HEK293 (cell line): ENCODE data around the gene FGD5.

Experiments used
- CTCF ChIA-PET: fragments of 350-600 bp; formaldehyde crosslinking; extraction: SDS; loops from one replicate; lab custom pipeline; 2021; ENCODE audit warnings: antibody characterized with exemption; lab: Yijun Ruan, JAX
- POLR2A ChIA-PET: fragments of 300-600 bp; formaldehyde crosslinking; extraction: SDS; loops from one replicate; lab custom pipeline; 2020; ENCODE audit warnings: antibody characterized with exemption, inconsistent platforms; lab: Yijun Ruan, JAX
- H3K27ac ChIP-seq: fragments of 200-500 bp; sonication (Bioruptor generic); 2 replicates; pipeline ENCODE4 v1.5.1; 2014; ENCODE audit warnings: low read depth, low read length, control low read depth, inconsistent platforms; ENCODE audit errors: extremely low read depth
- H3K36me3 ChIP-seq, 2 experiments: fragments of 200-500 bp in 1 of 2; sonication (Bioruptor generic) in 1 of 2; 1 replicate in 1 of 2; 2 replicates in 1 of 2; pipeline ENCODE4 v1.5.1; 2014 to 2017; ENCODE audit warnings: inconsistent platforms in 2 of 2, low read length in 2 of 2; ENCODE audit not compliant: control insufficient read depth in 2 of 2, insufficient read depth in 1 of 2
- H3K4me1 ChIP-seq: fragments of 200-500 bp; sonication (Bioruptor generic); 2 replicates; pipeline ENCODE4 v1.5.1; 2014; ENCODE audit warnings: mild to moderate bottlenecking, low read length, inconsistent platforms; ENCODE audit not compliant: control insufficient read depth, insufficient read depth
- H3K4me3 ChIP-seq: 2 replicates; pipeline ENCODE4 v1.5.1; 2011; ENCODE audit warnings: low read depth, mild to moderate bottlenecking, control low read depth, low read length, moderate library complexity
- H3K9me3 ChIP-seq: fragments of 200-500 bp; sonication (Bioruptor generic); 2 replicates; pipeline ENCODE4 v1.5.1; 2014; ENCODE audit warnings: low read depth, low read length, inconsistent platforms; ENCODE audit not compliant: control insufficient read depth, insufficient read depth
- HOXA7 ChIP-seq: sonication (generic); formaldehyde crosslinking; IDR thresholded peaks from 2 replicates; pipeline ENCODE4 v1.8.1; 2022; ENCODE audit warnings: missing genetic modification reagents, borderline replicate concordance
- KLF7 ChIP-seq: fragments of 450-650 bp; formaldehyde crosslinking; IDR thresholded peaks from 2 replicates; pipeline ENCODE4 v1.5.1; 2016; ENCODE audit warnings: missing biosample characterization, missing genetic modification characterization, borderline replicate concordance
- ZEB2 ChIP-seq: fragments of 450-650 bp; formaldehyde crosslinking; IDR thresholded peaks from 2 replicates; pipeline ENCODE4 v1.5.1; 2016; ENCODE audit warnings: missing biosample characterization, missing genetic modification characterization
- ZNF121 ChIP-seq: fragments of 450-650 bp; formaldehyde crosslinking; IDR thresholded peaks from 2 replicates; pipeline ENCODE4 v1.5.1; 2016; ENCODE audit warnings: missing biosample characterization, missing genetic modification characterization
- ZNF26 ChIP-seq: fragments of 450-650 bp; formaldehyde crosslinking; IDR thresholded peaks from 2 replicates; pipeline ENCODE4 v1.5.1; 2016; ENCODE audit warnings: missing biosample characterization, missing genetic modification characterization
- ZNF416 ChIP-seq: fragments of 450-650 bp; formaldehyde crosslinking; IDR thresholded peaks from 2 replicates; pipeline ENCODE4 v1.5.1; 2016; ENCODE audit warnings: missing biosample characterization, missing genetic modification characterization
- ZNF629 ChIP-seq: fragments of 450-650 bp; formaldehyde crosslinking; IDR thresholded peaks from 2 replicates; pipeline ENCODE4 v1.5.1; 2017; ENCODE audit warnings: missing biosample characterization, missing genetic modification characterization
- ZNF677 ChIP-seq: fragments of 450-650 bp; IDR thresholded peaks from 2 replicates; pipeline ENCODE4 v1.5.0; 2018; ENCODE audit warnings: missing biosample characterization, mild to moderate bottlenecking, missing genetic modification characterization, moderate library complexity
- ZNF837 ChIP-seq: fragments of 450-650 bp; formaldehyde crosslinking; IDR thresholded peaks from 2 replicates; pipeline ENCODE4 v1.5.1; 2016; ENCODE audit warnings: missing biosample characterization, missing genetic modification characterization
- ZSCAN30 ChIP-seq: fragments of 450-650 bp; IDR thresholded peaks from 2 replicates; pipeline ENCODE4 v1.5.1; 2018; ENCODE audit warnings: missing biosample characterization, mild to moderate bottlenecking, missing genetic modification characterization, moderate library complexity
- ZXDB ChIP-seq: fragments of 450-650 bp; formaldehyde crosslinking; IDR thresholded peaks from 2 replicates; pipeline ENCODE4 v1.5.1; 2016; ENCODE audit warnings: missing biosample characterization, missing genetic modification characterization
- TF ChIP-seq, protein P1 (sequence below): fragments of 450-650 bp; formaldehyde crosslinking; IDR thresholded peaks from 2 replicates; pipeline ENCODE4 v1.5.1; 2017; ENCODE audit warnings: missing biosample characterization, missing genetic modification characterization
- TF ChIP-seq, protein P2 (sequence below): fragments of 450-650 bp; formaldehyde crosslinking; IDR thresholded peaks from 2 replicates; pipeline ENCODE4 v1.5.1; 2016; ENCODE audit warnings: missing biosample characterization, missing genetic modification characterization

The FGD5 gene

GRCh38 chr3:14773281-14773680 is 45.5 kb upstream of the FGD5 start (continued):
- TF ChIP-seq, protein P1, sequence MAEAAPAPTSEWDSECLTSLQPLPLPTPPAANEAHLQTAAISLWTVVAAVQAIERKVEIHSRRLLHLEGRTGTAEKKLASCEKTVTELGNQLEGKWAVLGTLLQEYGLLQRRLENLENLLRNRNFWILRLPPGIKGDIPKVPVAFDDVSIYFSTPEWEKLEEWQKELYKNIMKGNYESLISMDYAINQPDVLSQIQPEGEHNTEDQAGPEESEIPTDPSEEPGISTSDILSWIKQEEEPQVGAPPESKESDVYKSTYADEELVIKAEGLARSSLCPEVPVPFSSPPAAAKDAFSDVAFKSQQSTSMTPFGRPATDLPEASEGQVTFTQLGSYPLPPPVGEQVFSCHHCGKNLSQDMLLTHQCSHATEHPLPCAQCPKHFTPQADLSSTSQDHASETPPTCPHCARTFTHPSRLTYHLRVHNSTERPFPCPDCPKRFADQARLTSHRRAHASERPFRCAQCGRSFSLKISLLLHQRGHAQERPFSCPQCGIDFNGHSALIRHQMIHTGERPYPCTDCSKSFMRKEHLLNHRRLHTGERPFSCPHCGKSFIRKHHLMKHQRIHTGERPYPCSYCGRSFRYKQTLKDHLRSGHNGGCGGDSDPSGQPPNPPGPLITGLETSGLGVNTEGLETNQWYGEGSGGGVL (tag by site-specific recombination), result peak; percentile 27; the same call in 1 of the 2 replicates
- no peak for TF ChIP-seq ZEB2
- TF ChIP-seq, all 188 proteins: peak for 2

- Histone ChIP-seq H3K36me3 (no peaks in the 10 kb centered on the region), H3K4me3 (no peak overlapping the region), H3K9me3 (no peaks in the 10 kb centered on the region), H3K27ac (no peak overlapping the region)
- ChIA-PET POLR2A (no interaction called here), CTCF (interaction anchor here (1.0 kb wide), 1 partner anchor 148 kb away, joined by 3 read pairs; no protein-coding TSS in a partner anchor)
- TF ChIP-seq HOXA7 (no peak), ZNF26 (tag by site-specific recombination) (no peak), ZNF416 (tag by site-specific recombination) (no peak)
- TF ChIP-seq, all 188 proteins: peak for 0
- H3K4me1 ChIP-seq, result no peaks in the 10 kb centered on the region
Observed at GRCh38 chr3:14773691-14774128, 45.1 kb upstream of the FGD5 start.

- no peak for TF ChIP-seq ZNF121 (tag by site-specific recombination)
- ChIA-PET POLR2A (no interaction called here), CTCF (interaction anchor here (0.8 to 1.0 kb wide), 2 partner anchors 9 to 147 kb away, joined by 3 read pairs; no protein-coding TSS in a partner anchor)
- no peak overlapping the region for H3K4me3 ChIP-seq
- H3K4me1 ChIP-seq, result no peaks in the 10 kb centered on the region
- no peaks in the 10 kb centered on the region for H3K36me3 ChIP-seq
- no peak overlapping the region for H3K27ac ChIP-seq
- no peaks in the 10 kb centered on the region for H3K9me3 ChIP-seq
Observed at GRCh38 chr3:14774431-14774830, 44.3 kb upstream of the FGD5 start.

GRCh38 chr3:14775011-14775410 is 43.8 kb upstream of the FGD5 start:
- Histone ChIP-seq H3K4me3 (no peak overlapping the region), H3K36me3 (no peaks in the 10 kb centered on the region), H3K9me3 (no peaks in the 10 kb centered on the region), H3K27ac (no peak overlapping the region), H3K4me1 (no peaks in the 10 kb centered on the region)
- CTCF ChIA-PET, result interaction anchor here (0.8 kb wide), 1 partner anchor 9 kb away, joined by 3 read pairs; no protein-coding TSS in a partner anchor
- POLR2A ChIA-PET, result no interaction called here
- TF ChIP-seq, protein P2, sequence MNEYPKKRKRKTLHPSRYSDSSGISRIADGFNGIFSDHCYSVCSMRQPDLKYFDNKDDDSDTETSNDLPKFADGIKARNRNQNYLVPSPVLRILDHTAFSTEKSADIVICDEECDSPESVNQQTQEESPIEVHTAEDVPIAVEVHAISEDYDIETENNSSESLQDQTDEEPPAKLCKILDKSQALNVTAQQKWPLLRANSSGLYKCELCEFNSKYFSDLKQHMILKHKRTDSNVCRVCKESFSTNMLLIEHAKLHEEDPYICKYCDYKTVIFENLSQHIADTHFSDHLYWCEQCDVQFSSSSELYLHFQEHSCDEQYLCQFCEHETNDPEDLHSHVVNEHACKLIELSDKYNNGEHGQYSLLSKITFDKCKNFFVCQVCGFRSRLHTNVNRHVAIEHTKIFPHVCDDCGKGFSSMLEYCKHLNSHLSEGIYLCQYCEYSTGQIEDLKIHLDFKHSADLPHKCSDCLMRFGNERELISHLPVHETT, result no peak
- TF ChIP-seq ZNF629 (no peak), ZNF837 (tag by site-specific recombination) (no peak), KLF7 (no peak), ZSCAN30 (tag by site-specific recombination) (no peak), ZXDB (tag by site-specific recombination) (no peak), ZNF677 (tag by site-specific recombination) (no peak)
